IMR-90 (cell line): ENCODE results near the gene STKLD1. TPM values are rescaled to one million over a fixed set of nuclear protein-coding genes. Genes with fewer than 3 reads are reported as not detected.

Experiments used
- ATAC-seq: fragments of 200-7000 bp; cut with Tn5 transposase; 2 replicates; pipeline ENCODE4 v1.9.1; 2020; ENCODE audit warnings: low read depth, mild to moderate bottlenecking, moderate library complexity
- BruUV-seq: library from RNA; stranded (reverse); fragments of 400-500 nt; replicated peaks from 2 replicates; lab custom pipeline; 2021; lab: Mats Ljungman, UMichigan
- CTCF ChIA-PET: fragments of 300-600 bp; formaldehyde crosslinking; extraction: SDS; loops from one replicate; lab custom pipeline; 2021; ENCODE audit warnings: antibody characterized with exemption; lab: Yijun Ruan, JAX
- POLR2A ChIA-PET: fragments of 300-600 bp; sonication (Branson Sonifier 250); formaldehyde crosslinking; loops from one replicate; lab custom pipeline; 2022; ENCODE audit warnings: antibody characterized with exemption; ENCODE audit not compliant: unreplicated experiment; lab: Charles Lee
- DNase-seq: peaks from one replicate; pipeline ENCODE4 v3.0.0; 2013
- H2AFZ ChIP-seq: replicated peaks from 2 replicates; pipeline ENCODE3; 2013; ENCODE audit warnings: low read length, mild to moderate bottlenecking; ENCODE audit not compliant: poor library complexity
- H2AK5ac ChIP-seq: 2 replicates; pipeline ENCODE4 v1.6.1; 2013; ENCODE audit warnings: low read depth, low read length, inconsistent platforms
- H2AK9ac ChIP-seq: replicated peaks from 2 replicates; pipeline ENCODE3; 2013; ENCODE audit warnings: mild to moderate bottlenecking, low read depth, low read length, moderate library complexity; ENCODE audit not compliant: poor library complexity
- H2BK120ac ChIP-seq: 2 replicates; pipeline ENCODE4 v1.6.1; 2013; ENCODE audit warnings: low read depth, low read length, inconsistent platforms
- H2BK15ac ChIP-seq: 3 replicates; pipeline ENCODE4 v1.6.1; 2013; ENCODE audit warnings: low read depth, low read length, inconsistent platforms
- H2BK20ac ChIP-seq: 2 replicates; pipeline ENCODE4 v1.6.1; 2013; ENCODE audit warnings: low read depth, mild to moderate bottlenecking, inconsistent platforms, low read length, moderate library complexity
- H2BK5ac ChIP-seq: 2 replicates; pipeline ENCODE4 v1.6.1; 2013; ENCODE audit warnings: mild to moderate bottlenecking, low read depth, low read length, inconsistent platforms; ENCODE audit not compliant: poor library complexity, severe bottlenecking
- H3K14ac ChIP-seq: replicated peaks from 2 replicates; pipeline ENCODE4 v1.6.1; 2013; ENCODE audit warnings: low read depth, low read length, inconsistent platforms
- H3K18ac ChIP-seq: 2 replicates; pipeline ENCODE4 v1.6.1; 2013; ENCODE audit warnings: low read depth, low read length, control low read depth
- H3K23ac ChIP-seq: 2 replicates; pipeline ENCODE4 v1.6.1; 2013; ENCODE audit warnings: low read depth, low read length, inconsistent platforms
- H3K27ac ChIP-seq: 2 replicates; pipeline ENCODE4 v1.5.1; 2013; ENCODE audit warnings: mild to moderate bottlenecking, control low read depth, low read length; ENCODE audit not compliant: insufficient read depth
- H3K27me3 ChIP-seq: 2 replicates; pipeline ENCODE4 v1.6.1; 2013; ENCODE audit warnings: low read length; ENCODE audit not compliant: control insufficient read depth, insufficient read depth
- H3K36me3 ChIP-seq: 2 replicates; pipeline ENCODE4 v1.6.1; 2013; ENCODE audit warnings: low read length, mixed read lengths; ENCODE audit not compliant: control insufficient read depth, insufficient read depth
- H3K4ac ChIP-seq: 2 replicates; pipeline ENCODE4 v1.6.1; 2013; ENCODE audit warnings: low read depth, low read length, inconsistent platforms
- H3K4me1 ChIP-seq: 2 replicates; pipeline ENCODE4 v1.6.1; 2013; ENCODE audit warnings: low read length, mixed read lengths; ENCODE audit not compliant: control insufficient read depth, insufficient read depth
- H3K4me2 ChIP-seq: 2 replicates; pipeline ENCODE4 v1.6.1; 2013; ENCODE audit warnings: low read depth, mild to moderate bottlenecking, control low read depth, low read length, moderate library complexity
- H3K4me3 ChIP-seq: 2 replicates; pipeline ENCODE4 v1.5.1; 2013; ENCODE audit warnings: low read depth, mild to moderate bottlenecking, control low read depth, low read length, moderate library complexity; ENCODE audit not compliant: insufficient read depth
- H3K56ac ChIP-seq: 2 replicates; pipeline ENCODE4 v1.6.1; 2013; ENCODE audit warnings: low read length, inconsistent platforms; ENCODE audit not compliant: insufficient read depth; ENCODE audit errors: extremely low read depth
- H3K79me1 ChIP-seq, 2 experiments: 2 replicates each; pipeline ENCODE4 v1.6.1; 2013; ENCODE audit warnings: low read length in 2 of 2, inconsistent platforms in 1 of 2, low read depth in 1 of 2
- H3K9ac ChIP-seq: 2 replicates; pipeline ENCODE4 v1.6.1; 2013; ENCODE audit warnings: low read depth, low read length, control low read depth
- H3K9me1 ChIP-seq: 2 replicates; pipeline ENCODE4 v1.6.1; 2013; ENCODE audit warnings: low read length, inconsistent platforms; ENCODE audit not compliant: insufficient read depth
- H3K9me3 ChIP-seq: 2 replicates; pipeline ENCODE4 v1.6.1; 2013; ENCODE audit warnings: low read length; ENCODE audit not compliant: control insufficient read depth, insufficient read depth
- H4K20me1 ChIP-seq: 2 replicates; pipeline ENCODE4 v1.6.1; 2013; ENCODE audit warnings: low read length, inconsistent platforms; ENCODE audit not compliant: insufficient read depth
- H4K5ac ChIP-seq: 2 replicates; pipeline ENCODE4 v1.6.1; 2013; ENCODE audit warnings: mild to moderate bottlenecking, low read depth, low read length, control low read depth
- H4K8ac ChIP-seq, 2 experiments: 2 replicates each; pipeline ENCODE4 v1.6.1; 2013; ENCODE audit warnings: low read depth in 2 of 2, low read length in 2 of 2, control low read depth in 1 of 2, inconsistent platforms in 1 of 2
- H4K91ac ChIP-seq: 2 replicates; pipeline ENCODE4 v1.6.1; 2013; ENCODE audit warnings: low read depth, low read length, inconsistent platforms; ENCODE audit not compliant: insufficient read depth
- CEBPB ChIP-seq: IDR thresholded peaks from 2 replicates; pipeline ENCODE4 v1.6.1; 2012; ENCODE audit warnings: low read depth, low read length, improper control_type of control experiment
- CHD1 ChIP-seq: IDR thresholded peaks from 2 replicates; pipeline ENCODE4 v1.6.1; 2012; ENCODE audit warnings: low read depth, low read length, improper control_type of control experiment
- MAFK ChIP-seq: IDR thresholded peaks from 2 replicates; pipeline ENCODE4 v1.6.1; 2012; ENCODE audit warnings: low read depth, low read length, improper control_type of control experiment
- MAZ ChIP-seq: IDR thresholded peaks from 2 replicates; pipeline ENCODE4 v1.6.1; 2012; ENCODE audit warnings: low read depth, mild to moderate bottlenecking, low read length, improper control_type of control experiment, moderate library complexity, borderline replicate concordance
- MXI1 ChIP-seq: IDR thresholded peaks from 2 replicates; pipeline ENCODE4 v1.6.1; 2012; ENCODE audit warnings: low read depth, mild to moderate bottlenecking, low read length, moderate library complexity, borderline replicate concordance
- POLR2A ChIP-seq: IDR thresholded peaks from 2 replicates; pipeline ENCODE4 v1.6.1; 2012; ENCODE audit warnings: mild to moderate bottlenecking, low read depth, low read length
- RCOR1 ChIP-seq: IDR thresholded peaks from 2 replicates; pipeline ENCODE4 v1.6.1; 2012; ENCODE audit warnings: mild to moderate bottlenecking, low read length, improper control_type of control experiment; ENCODE audit not compliant: insufficient replicate concordance
- RFX5 ChIP-seq: IDR thresholded peaks from 2 replicates; pipeline ENCODE4 v1.8.0; 2012; ENCODE audit warnings: low read depth, mild to moderate bottlenecking, low read length, moderate library complexity
- SMC3 ChIP-seq: fragments of 150-350 bp; IDR thresholded peaks from 2 replicates; pipeline ENCODE4 v1.6.1; 2016; ENCODE audit warnings: low read depth, mild to moderate bottlenecking, antibody characterized with exemption, low read length, moderate library complexity
- WGBS, 2 experiments: methylation state at CpG; one replicate each; pipeline versions ENCODE4 v1.1.5 to v1.1.7; 2013; ENCODE audit warnings: missing lambda C conversion rate in 2 of 2; ENCODE audit not compliant: insufficient read length in 1 of 2; ENCODE audit errors: extremely low coverage in 2 of 2; 5-methylcytosine and 5-hydroxymethylcytosine counted together
- dilution Hi-C: fragments of 300-500 bp; cut with HindIII; formaldehyde crosslinking; loops from one replicate; pipeline ENCODE4 v1.14.3; 2018; ENCODE audit warnings: low sequenced_read_pairs; ENCODE audit not compliant: unreplicated experiment
- in situ Hi-C: fragments of 300-500 bp; cut with MboI; formaldehyde crosslinking; loops from 3 replicates; pipeline ENCODE4 v1.14.3; 2019; ENCODE audit warnings: low sequenced_read_pairs, inconsistent platforms, mixed read lengths
- intact Hi-C: fragments of 100-400 bp; cut with micrococcal nuclease; formaldehyde crosslinking; loops from 2 replicates; pipeline ENCODE4 v1.10.0; 2022
- polyA plus RNA-seq, 3 experiments: library from polyadenylated mRNA; depleted of rRNA; stranded (reverse); fragments of >200 nt; gene quantifications; 2 replicates each; pipeline ENCODE4 v1.2.3, GENCODE V29; 2012; ENCODE audit warnings: low replicate concordance in 1 of 3
- total RNA-seq: library from RNA; depleted of rRNA; stranded (reverse); fragments of >200 nt; gene quantifications from 2 replicates; pipeline ENCODE4 v1.2.3, GENCODE V29; 2012
- TF ChIP-seq, protein P1 (sequence below): fragments of 150-350 bp; IDR thresholded peaks from 2 replicates; pipeline ENCODE4 v1.6.1; 2017; ENCODE audit warnings: mild to moderate bottlenecking, antibody characterized with exemption, low read length, low read depth
- TF ChIP-seq, protein P2 (sequence below): fragments of 150-350 bp; IDR thresholded peaks from 2 replicates; pipeline ENCODE4 v1.6.1; 2016; ENCODE audit warnings: low read depth, mild to moderate bottlenecking, low read length, moderate library complexity, borderline replicate concordance

STKLD1 gene
- total and polyA plus RNA-seq, 2 of the 4 experiments (the other 2 are of a cell fraction): 0.54 to 0.65 TPM

DNA sequence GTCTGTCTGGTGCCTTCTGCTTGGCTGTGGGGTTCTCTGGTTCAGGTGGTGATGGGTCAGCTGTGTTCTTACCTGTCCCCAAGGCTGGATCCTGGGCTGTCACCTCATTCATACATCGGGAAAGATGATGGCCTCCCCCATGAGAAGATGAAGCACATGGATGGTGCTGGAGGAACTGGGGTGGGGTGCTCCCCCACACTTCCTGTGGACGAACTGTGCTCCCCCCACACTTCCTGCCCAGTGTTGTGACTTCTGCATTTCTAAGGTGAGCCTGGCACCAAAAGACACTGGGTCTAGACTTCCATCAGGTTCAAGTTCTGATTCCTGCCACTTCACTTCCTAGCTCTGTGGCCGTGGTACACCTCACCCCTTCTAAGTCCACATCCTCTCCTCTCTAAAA, 35.9 kb upstream of the STKLD1 start:
- WGBS, 2 experiments: 60% methylated on average over 1 of the region's 3 CpGs; no CpG with 5 or more reads in 1 of the 2 experiments

More for the DNA sequence above, 35.9 kb upstream of the STKLD1 start:
- Histone ChIP-seq H3K9ac (no peak overlapping the region), H2BK20ac (no peak overlapping the region), H3K9me3 (no peaks in the 10 kb centered on the region), H3K36me3 (peaks cover 57% of the 10 kb centered on the region), H2AK5ac (no peak overlapping the region), H3K4me2 (no peak overlapping the region), H2BK5ac (no peak overlapping the region), H4K5ac (no peak overlapping the region), H2AFZ (no peak overlapping the region), H3K27me3 (no peaks in the 10 kb centered on the region), H2BK15ac (no peak overlapping the region), H4K91ac (no peak overlapping the region), H3K18ac (no peak overlapping the region), H4K20me1 (no peaks in the 10 kb centered on the region), H3K56ac (no peak overlapping the region), H3K4me1 (no peaks in the 10 kb centered on the region), H2AK9ac (no peak overlapping the region), H3K27ac (no peak overlapping the region), H3K23ac (no peak overlapping the region), H2BK120ac (no peak overlapping the region), H3K9me1 (0 out of 2 replicates have a peak, but pooled peaks cover 4% of the 10 kb centered on the region), H4K8ac (no peak overlapping the region), H3K4me3 (no peak overlapping the region), H3K14ac (no peak overlapping the region), H3K4ac (no peak overlapping the region), H3K79me1 (peaks cover 8 to 32% of the 10 kb centered on the region in 2 experiments; a peak in 3 of 4 replicates)
- TF ChIP-seq, protein P1, sequence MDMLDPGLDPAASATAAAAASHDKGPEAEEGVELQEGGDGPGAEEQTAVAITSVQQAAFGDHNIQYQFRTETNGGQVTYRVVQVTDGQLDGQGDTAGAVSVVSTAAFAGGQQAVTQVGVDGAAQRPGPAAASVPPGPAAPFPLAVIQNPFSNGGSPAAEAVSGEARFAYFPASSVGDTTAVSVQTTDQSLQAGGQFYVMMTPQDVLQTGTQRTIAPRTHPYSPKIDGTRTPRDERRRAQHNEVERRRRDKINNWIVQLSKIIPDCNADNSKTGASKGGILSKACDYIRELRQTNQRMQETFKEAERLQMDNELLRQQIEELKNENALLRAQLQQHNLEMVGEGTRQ: no peak
- TF ChIP-seq CHD1 (no peak), SMC3 (no peak), MXI1 (no peak), MAZ (no peak), CEBPB (no peak), RCOR1 (no peak), MAFK (no peak), POLR2A (no peak), RFX5 (no peak)
- TF ChIP-seq, protein P2, sequence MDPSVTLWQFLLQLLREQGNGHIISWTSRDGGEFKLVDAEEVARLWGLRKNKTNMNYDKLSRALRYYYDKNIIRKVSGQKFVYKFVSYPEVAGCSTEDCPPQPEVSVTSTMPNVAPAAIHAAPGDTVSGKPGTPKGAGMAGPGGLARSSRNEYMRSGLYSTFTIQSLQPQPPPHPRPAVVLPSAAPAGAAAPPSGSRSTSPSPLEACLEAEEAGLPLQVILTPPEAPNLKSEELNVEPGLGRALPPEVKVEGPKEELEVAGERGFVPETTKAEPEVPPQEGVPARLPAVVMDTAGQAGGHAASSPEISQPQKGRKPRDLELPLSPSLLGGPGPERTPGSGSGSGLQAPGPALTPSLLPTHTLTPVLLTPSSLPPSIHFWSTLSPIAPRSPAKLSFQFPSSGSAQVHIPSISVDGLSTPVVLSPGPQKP: no peak
- no TSS peak for BruUV-seq
- ChIA-PET CTCF (interaction anchor here (0.6 kb wide), 1 partner anchor 20 kb away, joined by 4 read pairs; no protein-coding TSS in a partner anchor), POLR2A (no interaction called here)
- intact Hi-C loops (no loop called here), in situ Hi-C loops (no loop called here), dilution Hi-C loops (no loop called here)
- ATAC-seq: no peak
- no peak for DNase-seq
